ENCODE data around the gene GRIA4.

The GRIA4 gene

DNA sequence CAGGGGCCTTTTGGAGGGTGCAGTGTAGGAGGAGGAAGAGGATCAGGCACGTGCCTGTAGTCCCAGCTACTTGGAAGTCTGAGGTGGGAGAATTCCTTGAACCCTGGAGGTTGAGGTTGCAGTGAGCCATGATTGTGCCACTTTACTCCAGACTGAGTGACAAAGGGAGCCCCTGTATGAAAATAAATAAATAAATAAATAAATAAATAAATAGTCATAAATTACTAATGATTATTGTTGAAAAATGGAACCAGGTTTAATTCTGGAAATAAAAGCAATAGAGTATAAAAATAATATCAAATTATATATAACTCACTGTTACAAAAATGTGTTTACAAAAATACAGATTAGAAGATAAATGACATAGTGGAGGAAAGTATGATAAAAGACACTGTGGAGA is 37.9 kb downstream of the GRIA4 start:
- TF ChIP-seq MYC (IDR thresholded peaks at IDR 0.05; ENCODE audit: low read depth, low read length) (no peak), POLR2A (IDR thresholded peaks at IDR 0.05; ENCODE audit: extremely low read depth, insufficient read length) (no peak)
- TF ChIP-seq, protein P1, sequence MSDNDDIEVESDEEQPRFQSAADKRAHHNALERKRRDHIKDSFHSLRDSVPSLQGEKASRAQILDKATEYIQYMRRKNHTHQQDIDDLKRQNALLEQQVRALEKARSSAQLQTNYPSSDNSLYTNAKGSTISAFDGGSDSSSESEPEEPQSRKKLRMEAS (IDR thresholded peaks at IDR 0.05; ENCODE audit: low read depth, low read length), result no peak
- TF ChIP-seq, protein P2, sequence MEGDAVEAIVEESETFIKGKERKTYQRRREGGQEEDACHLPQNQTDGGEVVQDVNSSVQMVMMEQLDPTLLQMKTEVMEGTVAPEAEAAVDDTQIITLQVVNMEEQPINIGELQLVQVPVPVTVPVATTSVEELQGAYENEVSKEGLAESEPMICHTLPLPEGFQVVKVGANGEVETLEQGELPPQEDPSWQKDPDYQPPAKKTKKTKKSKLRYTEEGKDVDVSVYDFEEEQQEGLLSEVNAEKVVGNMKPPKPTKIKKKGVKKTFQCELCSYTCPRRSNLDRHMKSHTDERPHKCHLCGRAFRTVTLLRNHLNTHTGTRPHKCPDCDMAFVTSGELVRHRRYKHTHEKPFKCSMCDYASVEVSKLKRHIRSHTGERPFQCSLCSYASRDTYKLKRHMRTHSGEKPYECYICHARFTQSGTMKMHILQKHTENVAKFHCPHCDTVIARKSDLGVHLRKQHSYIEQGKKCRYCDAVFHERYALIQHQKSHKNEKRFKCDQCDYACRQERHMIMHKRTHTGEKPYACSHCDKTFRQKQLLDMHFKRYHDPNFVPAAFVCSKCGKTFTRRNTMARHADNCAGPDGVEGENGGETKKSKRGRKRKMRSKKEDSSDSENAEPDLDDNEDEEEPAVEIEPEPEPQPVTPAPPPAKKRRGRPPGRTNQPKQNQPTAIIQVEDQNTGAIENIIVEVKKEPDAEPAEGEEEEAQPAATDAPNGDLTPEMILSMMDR (IDR thresholded peaks at IDR 0.05; ENCODE audit: low read depth, low read length), result no peak
- no peak overlapping the region for H3K4me3 ChIP-seq (ENCODE audit: low read depth, low read length)
- DNase-seq (ENCODE audit: low read depth), result no peak

DNA sequence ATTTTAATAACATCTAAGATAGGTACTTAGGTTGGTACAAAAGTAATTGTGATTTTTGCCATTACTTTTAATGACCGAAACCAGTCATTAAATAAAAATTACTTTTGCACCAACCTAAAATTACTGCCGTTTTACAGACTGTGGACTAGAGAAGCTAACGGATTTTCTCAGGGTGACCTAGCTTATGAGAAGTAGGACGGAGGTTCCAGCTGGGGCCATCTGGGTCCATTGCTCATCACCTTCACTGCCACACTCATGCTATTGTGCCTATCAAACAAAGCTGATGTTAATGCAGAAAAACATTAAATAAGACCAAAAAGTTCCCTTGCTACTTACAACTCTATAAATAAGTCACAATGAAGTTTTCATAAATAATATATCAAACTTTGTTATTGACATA is 38.9 kb downstream of the GRIA4 start:
- H3K4me3 ChIP-seq (ENCODE audit: low read depth, low read length), result no peak overlapping the region
- TF ChIP-seq, protein P2 (IDR thresholded peaks at IDR 0.05; ENCODE audit: low read depth, low read length), result no peak
- TF ChIP-seq POLR2A (IDR thresholded peaks at IDR 0.05; ENCODE audit: extremely low read depth, insufficient read length) (no peak), MYC (IDR thresholded peaks at IDR 0.05; ENCODE audit: low read depth, low read length) (no peak)
- TF ChIP-seq, protein P1 (IDR thresholded peaks at IDR 0.05; ENCODE audit: low read depth, low read length), result no peak
- DNase-seq (ENCODE audit: low read depth), result no peak

DNA sequence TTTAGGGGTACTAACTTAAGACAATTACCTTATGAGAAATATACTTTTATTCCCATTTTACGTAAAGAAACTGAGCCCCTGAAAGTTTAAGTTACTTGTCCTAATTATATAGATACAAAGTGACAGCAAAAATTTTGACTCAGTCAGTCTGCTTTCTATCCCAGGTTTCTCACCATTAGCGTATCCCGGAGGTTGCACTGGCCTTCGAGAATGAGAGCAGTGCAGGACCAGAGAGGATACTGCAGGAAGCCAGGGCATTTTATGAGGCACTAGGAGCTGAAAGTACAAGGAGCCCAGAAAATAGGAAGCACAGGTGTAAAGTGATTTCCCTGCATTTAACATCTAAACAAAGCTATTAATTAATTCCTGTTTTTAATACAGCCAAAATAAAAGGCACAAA is 55.4 kb downstream of the GRIA4 start:
- H3K4me3 ChIP-seq (ENCODE audit: low read depth, low read length), result no peak overlapping the region
- no peak for DNase-seq (ENCODE audit: low read depth)
- TF ChIP-seq MYC (IDR thresholded peaks at IDR 0.05; ENCODE audit: low read depth, low read length) (no peak), POLR2A (IDR thresholded peaks at IDR 0.05; ENCODE audit: extremely low read depth, insufficient read length) (no peak)
- TF ChIP-seq, protein P2 (IDR thresholded peaks at IDR 0.05; ENCODE audit: low read depth, low read length), result no peak
- TF ChIP-seq, protein P1 (IDR thresholded peaks at IDR 0.05; ENCODE audit: low read depth, low read length), result no peak

DNA sequence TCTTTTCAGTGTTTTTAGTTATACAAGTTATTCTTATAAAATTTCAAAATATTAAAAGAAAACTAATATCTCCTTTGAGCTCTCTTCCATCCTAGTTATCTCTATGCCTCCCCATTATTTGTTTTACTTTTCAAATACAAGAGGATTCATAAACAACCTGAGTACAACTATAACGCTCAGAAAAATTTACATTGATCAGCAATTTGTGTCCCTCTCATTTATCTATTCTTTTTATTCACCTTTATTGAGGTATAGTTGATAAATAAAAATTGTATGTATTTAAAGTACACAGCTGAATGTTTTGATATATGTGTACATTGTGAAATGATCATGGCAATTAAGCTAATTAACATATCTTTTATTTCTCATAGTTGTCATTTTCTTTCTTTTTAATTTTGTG is 57.6 kb downstream of the GRIA4 start:
- TF ChIP-seq POLR2A (IDR thresholded peaks at IDR 0.05; ENCODE audit: extremely low read depth, insufficient read length), result no peak
- TF ChIP-seq MYC (IDR thresholded peaks at IDR 0.05; ENCODE audit: low read depth, low read length), result no peak
- TF ChIP-seq, protein P1 (IDR thresholded peaks at IDR 0.05; ENCODE audit: low read depth, low read length), result no peak
- TF ChIP-seq, protein P2 (IDR thresholded peaks at IDR 0.05; ENCODE audit: low read depth, low read length), result no peak
- no peak for DNase-seq (ENCODE audit: low read depth)
- H3K4me3 ChIP-seq (ENCODE audit: low read depth, low read length), result no peak overlapping the region

DNA sequence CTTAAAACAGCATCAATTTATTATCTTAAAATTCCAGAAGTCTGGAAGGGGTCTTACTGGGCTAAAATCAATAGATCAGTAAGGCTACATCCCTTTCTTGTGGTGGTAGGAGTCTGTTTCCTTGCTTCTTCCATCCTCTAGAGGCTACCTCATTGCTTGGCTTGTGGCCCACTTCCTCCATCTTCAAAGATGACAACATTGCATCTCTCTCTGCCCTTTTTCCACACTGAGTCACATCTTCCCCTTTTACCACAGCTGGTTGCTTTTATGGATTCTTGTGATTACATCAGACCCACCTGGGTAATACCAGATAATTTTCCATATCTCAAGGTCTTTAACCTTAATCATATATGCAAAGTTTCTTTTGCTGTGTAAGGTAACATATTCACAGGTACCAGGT is 60.9 kb downstream of the GRIA4 start:
- peak; percentile 8 for DNase-seq (ENCODE audit: low read depth)
- TF ChIP-seq MYC (IDR thresholded peaks at IDR 0.05; ENCODE audit: low read depth, low read length), result no peak
- TF ChIP-seq POLR2A (IDR thresholded peaks at IDR 0.05; ENCODE audit: extremely low read depth, insufficient read length), result no peak
- TF ChIP-seq, protein P2 (IDR thresholded peaks at IDR 0.05; ENCODE audit: low read depth, low read length), result no peak
- TF ChIP-seq, protein P1 (IDR thresholded peaks at IDR 0.05; ENCODE audit: low read depth, low read length), result no peak
- no peak overlapping the region for H3K4me3 ChIP-seq (ENCODE audit: low read depth, low read length)

DNA sequence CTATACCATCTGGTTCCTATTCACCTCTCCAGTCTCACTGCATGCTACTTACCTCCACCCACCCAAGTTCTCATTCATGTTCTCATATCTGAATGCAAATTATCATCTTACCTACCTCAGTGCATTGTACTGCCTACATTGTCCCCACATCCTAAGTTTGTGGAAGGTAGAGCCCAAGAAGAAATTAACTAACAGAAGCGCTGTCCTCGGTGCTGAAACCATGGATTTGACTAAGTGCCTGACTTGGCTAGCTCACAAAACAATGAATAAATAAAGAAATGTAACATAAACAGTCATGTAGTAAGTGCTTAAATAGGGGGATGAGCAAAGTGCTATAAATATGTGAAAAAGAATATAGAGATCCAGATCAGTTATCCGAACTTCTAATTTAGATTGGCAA is 63.2 kb downstream of the GRIA4 start:
- no peak for TF ChIP-seq POLR2A (IDR thresholded peaks at IDR 0.05; ENCODE audit: extremely low read depth, insufficient read length)
- TF ChIP-seq, protein P2 (IDR thresholded peaks at IDR 0.05; ENCODE audit: low read depth, low read length), result no peak
- TF ChIP-seq MYC (IDR thresholded peaks at IDR 0.05; ENCODE audit: low read depth, low read length), result no peak
- TF ChIP-seq, protein P1 (IDR thresholded peaks at IDR 0.05; ENCODE audit: low read depth, low read length), result no peak
- peak; percentile 54 for DNase-seq (ENCODE audit: low read depth)

More for the DNA sequence above, 63.2 kb downstream of the GRIA4 start:
- H3K4me3 ChIP-seq (ENCODE audit: low read depth, low read length), result no peak overlapping the region

Measured in NB4 (cell line).